Measurements from ENCODE around the gene THOP1.

DNA sequence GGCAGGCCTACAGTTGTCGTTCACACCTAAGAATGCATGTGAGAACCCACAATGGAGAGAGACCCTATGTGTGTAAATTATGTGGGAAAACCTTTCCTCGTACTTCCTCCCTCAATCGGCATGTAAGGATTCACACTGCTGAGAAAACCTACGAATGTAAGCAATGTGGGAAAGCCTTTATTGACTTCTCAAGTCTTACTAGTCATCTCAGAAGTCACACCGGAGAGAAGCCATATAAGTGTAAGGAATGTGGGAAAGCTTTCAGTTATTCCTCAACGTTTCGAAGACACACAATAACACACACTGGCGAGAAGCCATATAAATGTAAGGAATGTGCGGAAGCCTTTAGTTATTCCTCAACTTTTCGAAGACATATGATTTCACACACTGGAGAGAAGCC, 67.3 kb downstream of the THOP1 start:
- TF ChIP-seq, protein P1, sequence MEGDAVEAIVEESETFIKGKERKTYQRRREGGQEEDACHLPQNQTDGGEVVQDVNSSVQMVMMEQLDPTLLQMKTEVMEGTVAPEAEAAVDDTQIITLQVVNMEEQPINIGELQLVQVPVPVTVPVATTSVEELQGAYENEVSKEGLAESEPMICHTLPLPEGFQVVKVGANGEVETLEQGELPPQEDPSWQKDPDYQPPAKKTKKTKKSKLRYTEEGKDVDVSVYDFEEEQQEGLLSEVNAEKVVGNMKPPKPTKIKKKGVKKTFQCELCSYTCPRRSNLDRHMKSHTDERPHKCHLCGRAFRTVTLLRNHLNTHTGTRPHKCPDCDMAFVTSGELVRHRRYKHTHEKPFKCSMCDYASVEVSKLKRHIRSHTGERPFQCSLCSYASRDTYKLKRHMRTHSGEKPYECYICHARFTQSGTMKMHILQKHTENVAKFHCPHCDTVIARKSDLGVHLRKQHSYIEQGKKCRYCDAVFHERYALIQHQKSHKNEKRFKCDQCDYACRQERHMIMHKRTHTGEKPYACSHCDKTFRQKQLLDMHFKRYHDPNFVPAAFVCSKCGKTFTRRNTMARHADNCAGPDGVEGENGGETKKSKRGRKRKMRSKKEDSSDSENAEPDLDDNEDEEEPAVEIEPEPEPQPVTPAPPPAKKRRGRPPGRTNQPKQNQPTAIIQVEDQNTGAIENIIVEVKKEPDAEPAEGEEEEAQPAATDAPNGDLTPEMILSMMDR (IDR thresholded peaks at IDR 0.05): no peak
- TF ChIP-seq POLR2A (IDR thresholded peaks at IDR 0.05): no peak
